ENCODE results near the gene ANHX.
"Not testable (repeated sequence)": the region's sequence is repeated elsewhere in the genome, so short reads cannot be mapped to it uniquely, and the experiment has no call there.

ANHX gene

DNA sequence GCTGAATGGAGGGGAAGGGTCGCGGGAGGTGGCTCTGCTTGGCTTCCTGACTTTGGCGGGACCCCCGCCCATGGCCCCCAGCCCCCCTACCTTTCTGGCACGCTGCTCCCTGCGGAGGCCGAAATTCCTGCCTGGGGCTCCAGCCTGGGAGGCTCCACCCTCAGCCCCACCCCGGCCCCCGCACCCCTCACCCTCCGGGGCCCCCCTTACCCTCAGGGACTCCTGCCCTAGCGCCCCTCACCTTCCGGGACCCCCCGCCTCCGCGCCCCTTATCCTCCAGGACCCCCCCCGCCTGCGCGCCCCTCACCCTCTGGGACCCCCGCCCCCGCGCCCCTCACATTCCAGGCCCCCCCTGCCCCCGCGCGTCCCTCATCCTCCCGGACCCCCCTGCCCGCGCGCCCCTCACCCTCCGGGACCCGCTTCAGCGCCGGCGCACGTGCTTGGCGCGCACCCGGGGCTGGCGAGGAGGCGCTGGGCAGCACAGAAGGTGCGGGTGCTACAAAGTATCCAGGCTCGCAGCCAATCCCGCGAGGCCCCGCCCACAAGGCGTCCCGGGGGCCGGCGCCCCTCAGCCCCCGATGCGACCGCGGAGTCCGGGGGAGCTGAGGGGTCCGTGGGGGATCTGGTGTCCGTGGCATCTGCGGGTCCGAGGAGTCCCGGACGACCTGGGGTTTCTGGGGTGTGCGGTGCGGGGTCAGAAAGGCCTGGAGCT lies at the start of gene ANHX:
Gene ANHX (minus strand): TSS at position 477 of the 712 bp plus-strand sequence. CDS start 1,521 bp downstream, outside the sequence.
- peaks cover 4% of the 10 kb centered on the region for H3K36me3 Mint-ChIP-seq (ENCODE audit: low read depth)
- peaks cover 3% of the 10 kb centered on the region for H3K27me3 Mint-ChIP-seq (ENCODE audit: low read depth, poor library complexity)
- peaks cover 74% of the 10 kb centered on the region for H3K9me3 Mint-ChIP-seq
- H3K4me3 Mint-ChIP-seq: no peak within 1 kb of the TSS
- no peaks in the 10 kb centered on the region for H3K4me1 Mint-ChIP-seq
- H3K27ac Mint-ChIP-seq: no peak within 1 kb of the TSS
- TF ChIP-seq, protein P1, sequence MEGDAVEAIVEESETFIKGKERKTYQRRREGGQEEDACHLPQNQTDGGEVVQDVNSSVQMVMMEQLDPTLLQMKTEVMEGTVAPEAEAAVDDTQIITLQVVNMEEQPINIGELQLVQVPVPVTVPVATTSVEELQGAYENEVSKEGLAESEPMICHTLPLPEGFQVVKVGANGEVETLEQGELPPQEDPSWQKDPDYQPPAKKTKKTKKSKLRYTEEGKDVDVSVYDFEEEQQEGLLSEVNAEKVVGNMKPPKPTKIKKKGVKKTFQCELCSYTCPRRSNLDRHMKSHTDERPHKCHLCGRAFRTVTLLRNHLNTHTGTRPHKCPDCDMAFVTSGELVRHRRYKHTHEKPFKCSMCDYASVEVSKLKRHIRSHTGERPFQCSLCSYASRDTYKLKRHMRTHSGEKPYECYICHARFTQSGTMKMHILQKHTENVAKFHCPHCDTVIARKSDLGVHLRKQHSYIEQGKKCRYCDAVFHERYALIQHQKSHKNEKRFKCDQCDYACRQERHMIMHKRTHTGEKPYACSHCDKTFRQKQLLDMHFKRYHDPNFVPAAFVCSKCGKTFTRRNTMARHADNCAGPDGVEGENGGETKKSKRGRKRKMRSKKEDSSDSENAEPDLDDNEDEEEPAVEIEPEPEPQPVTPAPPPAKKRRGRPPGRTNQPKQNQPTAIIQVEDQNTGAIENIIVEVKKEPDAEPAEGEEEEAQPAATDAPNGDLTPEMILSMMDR (IDR thresholded peaks at IDR 0.05): no peak
- DNase-seq: no peak

DNA sequence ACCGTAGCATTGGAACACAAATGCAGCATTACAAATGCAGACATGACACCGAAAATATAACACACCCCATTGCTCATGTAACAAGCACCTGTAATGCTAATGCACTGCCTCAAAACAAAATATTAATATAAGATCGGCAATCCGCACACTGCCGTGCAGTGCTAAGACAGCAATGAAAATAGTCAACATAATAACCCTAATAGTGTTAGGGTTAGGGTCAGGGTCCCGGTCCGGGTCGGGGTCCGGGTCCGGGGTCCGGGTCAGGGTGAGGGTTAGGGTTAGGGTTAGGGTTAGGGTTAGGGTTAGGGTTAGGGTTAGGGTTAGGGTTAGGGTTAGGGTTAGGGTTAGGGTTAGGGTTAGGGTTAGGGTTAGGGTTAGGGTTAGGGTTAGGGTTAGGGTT lies 29.0 kb upstream of the ANHX start:
- not testable (repeated sequence) for H3K4me3 Mint-ChIP-seq; H3K27ac Mint-ChIP-seq; H3K4me1 Mint-ChIP-seq; DNase-seq; H3K27me3 Mint-ChIP-seq (ENCODE audit: low read depth, poor library complexity); H3K36me3 Mint-ChIP-seq (ENCODE audit: low read depth)
- peaks cover 28% of the 10 kb centered on the region for H3K9me3 Mint-ChIP-seq

DNA sequence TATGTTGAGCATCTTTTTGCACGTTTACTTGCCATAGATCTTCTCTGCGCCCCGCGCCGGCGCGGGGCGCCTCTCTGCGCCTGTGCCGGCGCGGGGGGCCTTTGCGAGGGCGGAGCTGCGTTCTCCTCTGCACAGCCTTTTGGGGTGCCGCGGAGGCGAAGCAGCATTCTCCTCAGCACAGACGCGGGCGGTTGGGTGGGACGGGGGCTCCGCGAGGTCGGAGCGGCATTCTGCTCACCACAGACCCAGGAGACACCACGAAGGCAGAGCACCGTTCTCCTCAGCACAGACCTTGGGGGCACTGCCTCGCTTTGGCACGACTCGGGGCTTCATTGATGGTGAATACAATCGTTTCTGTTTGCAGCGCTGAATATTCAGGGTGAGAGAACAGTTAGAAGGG lies 28.5 kb upstream of the ANHX start:
- Mint-ChIP-seq H3K4me3 (no peak overlapping the region), H3K27ac (no peak overlapping the region), H3K27me3 (ENCODE audit: low read depth, poor library complexity) (no peaks in the 10 kb centered on the region), H3K36me3 (ENCODE audit: low read depth) (no peaks in the 10 kb centered on the region), H3K4me1 (no peaks in the 10 kb centered on the region), H3K9me3 (peaks cover 33% of the 10 kb centered on the region)
- TF ChIP-seq, protein P1 (IDR thresholded peaks at IDR 0.05): no peak
- no peak for DNase-seq

DNA sequence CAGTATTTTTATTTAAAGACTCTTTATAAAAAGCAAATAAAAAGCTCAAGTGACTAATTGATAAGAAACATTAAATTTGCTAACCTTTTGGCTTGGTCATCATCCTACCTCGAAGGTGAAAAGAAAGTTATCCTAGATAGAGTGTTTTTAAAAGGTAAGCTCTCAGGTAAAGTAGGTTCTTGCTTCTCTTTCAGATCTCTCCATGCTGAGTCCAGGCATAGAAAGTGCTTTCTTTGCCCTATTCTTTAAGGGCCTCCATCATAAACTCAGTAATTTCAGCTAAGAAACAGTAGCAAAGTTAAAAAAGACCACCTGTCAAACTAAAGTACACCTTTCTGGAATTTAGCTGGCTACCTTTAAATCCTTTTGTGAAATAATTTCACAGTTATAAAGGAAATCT lies 20.6 kb upstream of the ANHX start:
- no peak overlapping the region for H3K4me3 Mint-ChIP-seq
- DNase-seq: no peak
- H3K27ac Mint-ChIP-seq: no peak overlapping the region
- H3K9me3 Mint-ChIP-seq: peaks cover 51% of the 10 kb centered on the region
- no peaks in the 10 kb centered on the region for H3K4me1 Mint-ChIP-seq
- H3K27me3 Mint-ChIP-seq (ENCODE audit: low read depth, poor library complexity): no peaks in the 10 kb centered on the region
- TF ChIP-seq, protein P1 (IDR thresholded peaks at IDR 0.05): no peak
- no peaks in the 10 kb centered on the region for H3K36me3 Mint-ChIP-seq (ENCODE audit: low read depth)

GRCh38 chr12:133255833-133256232 lies 20.2 kb upstream of the ANHX start:
- not testable (repeated sequence) for H3K4me3 Mint-ChIP-seq; H3K27ac Mint-ChIP-seq; H3K27me3 Mint-ChIP-seq (ENCODE audit: low read depth, poor library complexity); DNase-seq; H3K36me3 Mint-ChIP-seq (ENCODE audit: low read depth); H3K4me1 Mint-ChIP-seq
- H3K9me3 Mint-ChIP-seq: peaks cover 56% of the 10 kb centered on the region

- Mint-ChIP-seq H3K27ac (no peak overlapping the region), H3K36me3 (ENCODE audit: low read depth) (no peaks in the 10 kb centered on the region), H3K4me3 (no peak overlapping the region), H3K4me1 (no peaks in the 10 kb centered on the region), H3K9me3 (peaks cover 68% of the 10 kb centered on the region), H3K27me3 (ENCODE audit: low read depth, poor library complexity) (peaks cover 3% of the 10 kb centered on the region)
- DNase-seq: no peak
- TF ChIP-seq, protein P1 (IDR thresholded peaks at IDR 0.05): no peak
These were observed 16.1 kb upstream of the ANHX start for GRCh38 chr12:133251732-133252131.

DNA sequence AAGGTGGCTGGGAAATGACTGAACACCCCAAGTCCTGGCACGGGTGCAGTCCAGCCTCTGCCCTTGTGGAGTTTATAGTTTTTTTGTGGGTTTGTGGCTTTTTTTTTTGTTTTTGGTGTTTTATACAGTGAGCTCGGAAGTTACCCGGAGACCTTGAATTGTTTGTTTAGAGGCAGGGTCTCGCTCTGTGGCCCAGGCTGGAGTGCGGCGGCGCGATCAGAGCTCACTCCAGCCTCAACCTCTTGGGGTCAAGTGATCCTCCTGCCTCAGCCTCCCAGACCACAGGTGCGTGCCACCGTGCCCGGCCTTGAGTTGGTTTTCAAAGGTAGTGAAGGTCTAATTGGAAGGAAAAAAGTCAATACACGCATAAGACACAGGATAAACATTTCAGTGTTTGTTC lies 879 bp upstream of the ANHX start:
- Mint-ChIP-seq H3K36me3 (ENCODE audit: low read depth) (peaks cover 4% of the 10 kb centered on the region), H3K4me1 (no peaks in the 10 kb centered on the region), H3K9me3 (peaks cover 74% of the 10 kb centered on the region), H3K4me3 (no peak overlapping the region), H3K27me3 (ENCODE audit: low read depth, poor library complexity) (peaks cover 7% of the 10 kb centered on the region), H3K27ac (no peak overlapping the region)
- TF ChIP-seq, protein P1 (IDR thresholded peaks at IDR 0.05): no peak
- DNase-seq: no peak
